Stimulated activated CD4-positive, alpha-beta T cell treated with anti-CD3 and anti-CD28 coated beads, TNF-alpha, amount 100 ng/mL, for 48 hours (primary cell): ENCODE data around the gene STUB1.
A peak's percentile ranks its signal among the peaks of the same experiment; 100 is the strongest.

Experiments used
- DNase-seq, 3 donors: peaks; one replicate each; pipeline ENCODE4 v3.0.0-alpha.2; 2020; ENCODE audit warnings: low read depth in 3 of 3

Gene STUB1

GRCh38 chr16:666572-666971 lies 13.6 kb upstream of the STUB1 start:
- no peak for DNase-seq

GRCh38 chr16:667113-667779 lies 13.0 kb upstream of the STUB1 start:
- no peak for DNase-seq

GRCh38 chr16:667780-668518 lies 12.3 kb upstream of the STUB1 start, which contains the start of gene RHOT2:
Gene RHOT2, plus strand, starts transcription at chr16:668132. Its CDS starts 68 bp downstream, at chr16:668200.
- peak; percentile 87 to 95 (median 93) for DNase-seq

GRCh38 chr16:668519-669171 lies 11.6 kb upstream of the STUB1 start:
- DNase-seq: no peak

GRCh38 chr16:669666-670065 lies 10.5 kb upstream of the STUB1 start:
- DNase-seq: no peak

GRCh38 chr16:670485-671352 lies 9.5 kb upstream of the STUB1 start:
- no peak for DNase-seq

- DNase-seq: no peak
Measured at GRCh38 chr16:671353-672131, 8.7 kb upstream of the STUB1 start.

- no peak for DNase-seq
Measured at GRCh38 chr16:672371-672770, 7.8 kb upstream of the STUB1 start.

- no peak for DNase-seq
Measured at GRCh38 chr16:672851-673250, 7.4 kb upstream of the STUB1 start.

GRCh38 chr16:673399-673991 lies 6.7 kb upstream of the STUB1 start:
- DNase-seq: no peak

GRCh38 chr16:674214-674881 lies 5.9 kb upstream of the STUB1 start:
- no peak for DNase-seq

GRCh38 chr16:674968-675883 lies 5.0 kb upstream of the STUB1 start, which contains the start of gene RHBDL1:
Gene RHBDL1, plus strand, starts transcription at chr16:675671. Its CDS starts 120 bp downstream, at chr16:675791.
- no peak for DNase-seq

- no peak for DNase-seq
Measured at GRCh38 chr16:675884-676564, 4.2 kb upstream of the STUB1 start.

- DNase-seq: no peak
Measured at GRCh38 chr16:676565-676902, 3.7 kb upstream of the STUB1 start.

- DNase-seq: no peak
Measured at GRCh38 chr16:676913-677312, 3.3 kb upstream of the STUB1 start.

- DNase-seq: no peak
Measured at GRCh38 chr16:677316-678190, 2.7 kb upstream of the STUB1 start.

GRCh38 chr16:678209-678857 lies 1.9 kb upstream of the STUB1 start:
- no peak for DNase-seq
